Epithelial cell of proximal tubule (primary cell): ENCODE measurements around the gene ALDH3B1. TPM values are rescaled to one million over a fixed set of nuclear protein-coding genes. Genes with fewer than 3 reads are reported as not detected.

Experiments
- DNase-seq: peaks from one replicate; pipeline ENCODE4 v3.0.0-alpha.2; 2011; ENCODE audit warnings: low read depth
- H3K4me3 ChIP-seq: 2 replicates; pipeline ENCODE4 v1.5.1; 2011; ENCODE audit warnings: low read depth, mild to moderate bottlenecking, low read length
- CTCF ChIP-seq: conservative IDR thresholded peaks from 2 replicates; pipeline ENCODE4 v1.5.1; 2012; ENCODE audit warnings: low read depth, mild to moderate bottlenecking, low read length
- total RNA-seq: library from RNA; depleted of rRNA; stranded (reverse); fragments of >200 nt; gene quantifications from 2 replicates; pipeline ENCODE4 v1.2.3, GENCODE V29; 2015

The ALDH3B1 gene
- total RNA-seq, 1 donor from 2014 or later: 3.9 TPM

GRCh38 chr11:68006606-68007166 is 3.4 kb upstream of the ALDH3B1 start:
- no peak for TF ChIP-seq CTCF
- no peak overlapping the region for H3K4me3 ChIP-seq
- DNase-seq: no peak

- no peak for TF ChIP-seq CTCF
- DNase-seq: no peak
- no peak overlapping the region for H3K4me3 ChIP-seq
Measured at GRCh38 chr11:68007498-68008380, 2.4 kb upstream of the ALDH3B1 start.

- no peak for DNase-seq
- TF ChIP-seq CTCF: no peak
- no peak overlapping the region for H3K4me3 ChIP-seq
Measured at GRCh38 chr11:68008381-68009337, 1.5 kb upstream of the ALDH3B1 start.

- peak; percentile 53 for TF ChIP-seq CTCF
- no peak for DNase-seq
- peak overlapping the region; percentile 63 for H3K4me3 ChIP-seq
Measured at GRCh38 chr11:68009391-68010089, 587 bp upstream of the ALDH3B1 start.

- no peak for TF ChIP-seq CTCF
- H3K4me3 ChIP-seq: peak overlapping the region; percentile 63
- no peak for DNase-seq
Measured at GRCh38 chr11:68011051-68011943, 1.2 kb downstream of the ALDH3B1 start.
